GM21360 (cell line): ENCODE measurements around the gene EDA2R.

Source experiments
- ATAC-seq: cut with Tn5 transposase; IDR thresholded peaks from one replicate; pipeline ENCODE4 v1.9.1; 2021; ENCODE audit warnings: mild to moderate bottlenecking, moderate library complexity; ENCODE audit not compliant: unreplicated experiment

The EDA2R gene

GRCh38 chrX:66547847-66548369, 91.0 kb downstream of the EDA2R start:
- no peak for ATAC-seq
